ENCODE results near the gene TLR10.
"Not testable (repeated sequence)": the region's sequence is repeated elsewhere in the genome, so short reads cannot be mapped to it uniquely, and the experiment has no call there.

The TLR10 gene, protein sequence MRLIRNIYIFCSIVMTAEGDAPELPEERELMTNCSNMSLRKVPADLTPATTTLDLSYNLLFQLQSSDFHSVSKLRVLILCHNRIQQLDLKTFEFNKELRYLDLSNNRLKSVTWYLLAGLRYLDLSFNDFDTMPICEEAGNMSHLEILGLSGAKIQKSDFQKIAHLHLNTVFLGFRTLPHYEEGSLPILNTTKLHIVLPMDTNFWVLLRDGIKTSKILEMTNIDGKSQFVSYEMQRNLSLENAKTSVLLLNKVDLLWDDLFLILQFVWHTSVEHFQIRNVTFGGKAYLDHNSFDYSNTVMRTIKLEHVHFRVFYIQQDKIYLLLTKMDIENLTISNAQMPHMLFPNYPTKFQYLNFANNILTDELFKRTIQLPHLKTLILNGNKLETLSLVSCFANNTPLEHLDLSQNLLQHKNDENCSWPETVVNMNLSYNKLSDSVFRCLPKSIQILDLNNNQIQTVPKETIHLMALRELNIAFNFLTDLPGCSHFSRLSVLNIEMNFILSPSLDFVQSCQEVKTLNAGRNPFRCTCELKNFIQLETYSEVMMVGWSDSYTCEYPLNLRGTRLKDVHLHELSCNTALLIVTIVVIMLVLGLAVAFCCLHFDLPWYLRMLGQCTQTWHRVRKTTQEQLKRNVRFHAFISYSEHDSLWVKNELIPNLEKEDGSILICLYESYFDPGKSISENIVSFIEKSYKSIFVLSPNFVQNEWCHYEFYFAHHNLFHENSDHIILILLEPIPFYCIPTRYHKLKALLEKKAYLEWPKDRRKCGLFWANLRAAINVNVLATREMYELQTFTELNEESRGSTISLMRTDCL

DNA sequence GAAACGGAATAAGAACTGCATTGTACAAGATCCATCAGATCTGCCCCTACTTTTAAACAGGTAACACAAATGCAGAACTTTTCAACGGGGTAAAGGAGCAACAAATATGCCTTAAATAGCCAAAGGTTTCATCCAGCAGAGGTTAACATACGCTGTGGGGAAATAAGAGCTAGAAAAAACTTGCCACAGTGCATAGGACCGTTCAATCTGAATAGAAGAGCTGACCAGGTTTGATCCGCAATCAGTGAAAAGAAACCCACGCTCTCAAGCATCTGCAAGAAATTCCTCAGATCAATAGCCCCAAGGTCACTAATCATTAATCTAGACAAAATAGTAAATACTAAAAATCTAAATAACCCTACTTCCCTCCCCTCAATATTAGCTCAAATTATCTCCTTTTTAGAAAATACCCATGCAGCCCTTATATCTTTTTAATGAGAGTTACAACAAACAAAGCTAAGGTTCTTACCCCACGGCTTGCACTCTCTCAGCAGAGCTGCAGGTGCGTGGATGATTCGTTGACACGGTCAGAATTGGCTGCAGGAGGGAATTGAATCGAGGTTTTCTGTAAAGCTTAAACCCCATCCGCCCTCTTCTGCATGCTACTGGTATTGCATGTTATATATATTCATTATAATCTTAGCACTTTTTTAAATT lies at the start of gene TLR10:
Gene TLR10, minus strand, starts transcription at position 539 of the 657 bp plus-strand sequence. CDS start 7,400 bp downstream, outside the sequence.
- peak in 1 of 2 experiments; percentile 55 for DNase-seq

DNA sequence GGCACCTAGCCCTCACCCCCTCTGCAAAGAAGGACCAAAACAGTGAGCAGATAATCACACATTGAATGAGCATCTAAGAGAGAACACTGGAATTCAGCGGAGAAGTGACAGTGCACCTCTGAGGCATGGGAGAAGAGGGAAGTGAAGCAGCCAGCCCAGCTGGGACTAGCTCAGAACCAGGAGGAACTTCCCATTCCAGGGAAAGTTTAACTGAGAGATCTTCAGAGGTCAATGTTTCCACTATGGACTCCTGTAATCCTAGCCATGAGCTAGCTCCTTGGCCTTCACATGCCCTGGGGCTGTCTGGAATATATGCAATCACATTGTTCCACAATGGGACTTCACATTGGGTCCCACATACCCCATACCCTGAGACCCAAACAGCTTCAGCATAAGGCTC lies 49.4 kb upstream of the TLR10 start:
- no peak for DNase-seq

DNA sequence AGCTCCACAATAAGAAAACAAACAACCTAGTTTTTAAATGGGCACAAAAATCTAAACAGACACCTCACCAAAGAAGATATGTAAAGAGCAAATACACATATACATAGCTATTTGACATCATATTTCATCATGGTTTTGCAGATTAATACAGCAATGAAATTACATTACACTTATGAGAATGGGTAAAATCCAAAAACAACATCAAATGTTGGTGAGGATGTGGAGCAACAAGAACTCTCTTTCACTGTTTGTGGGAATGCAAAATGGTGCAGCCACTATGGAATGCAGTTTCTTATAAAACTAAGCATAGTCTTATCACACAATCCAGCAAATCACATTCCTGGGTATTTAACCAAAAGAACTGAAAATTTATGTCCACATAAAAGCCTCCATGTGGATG lies 48.9 kb upstream of the TLR10 start:
- no peak for DNase-seq

DNA sequence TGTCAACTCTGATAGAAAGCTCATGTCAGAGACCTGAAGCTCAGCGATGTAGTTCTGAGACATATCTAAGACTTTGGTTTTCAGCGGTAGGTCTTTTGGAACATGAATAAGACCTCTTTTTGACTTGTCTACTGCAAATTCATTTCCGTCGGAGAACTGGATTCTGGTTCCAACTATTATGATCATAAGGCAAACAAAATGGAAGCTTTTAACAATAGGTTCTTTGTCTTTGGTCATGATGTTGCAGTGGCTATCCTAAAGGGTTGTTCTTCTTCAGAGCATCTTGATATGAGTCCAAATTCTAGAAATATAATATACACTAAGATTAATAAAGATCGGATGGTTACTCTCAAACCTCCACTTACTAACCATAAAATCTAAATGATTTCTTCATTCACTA lies 46.4 kb upstream of the TLR10 start:
- DNase-seq, result no peak

DNA sequence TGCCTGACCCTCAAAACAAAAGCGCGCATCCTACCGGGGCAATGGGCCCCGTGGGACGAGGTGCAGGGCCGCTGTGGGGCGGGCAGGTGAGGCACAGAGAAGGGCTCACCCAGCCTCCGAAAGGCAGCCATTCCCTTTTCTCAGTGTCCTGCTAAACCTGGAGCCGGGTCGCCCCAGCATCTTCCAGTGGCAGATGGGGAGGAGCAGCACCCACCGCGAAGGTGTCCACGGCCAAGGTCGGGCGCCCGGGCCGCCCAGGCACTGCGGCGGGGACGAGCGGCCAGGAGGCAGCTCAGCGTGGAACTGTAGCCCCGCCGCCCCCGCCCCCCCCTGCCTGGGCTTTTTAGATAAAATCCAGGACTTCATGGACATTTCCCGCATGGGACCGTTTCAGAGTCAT lies 41.0 kb upstream of the TLR10 start:
- no peak for DNase-seq

DNA sequence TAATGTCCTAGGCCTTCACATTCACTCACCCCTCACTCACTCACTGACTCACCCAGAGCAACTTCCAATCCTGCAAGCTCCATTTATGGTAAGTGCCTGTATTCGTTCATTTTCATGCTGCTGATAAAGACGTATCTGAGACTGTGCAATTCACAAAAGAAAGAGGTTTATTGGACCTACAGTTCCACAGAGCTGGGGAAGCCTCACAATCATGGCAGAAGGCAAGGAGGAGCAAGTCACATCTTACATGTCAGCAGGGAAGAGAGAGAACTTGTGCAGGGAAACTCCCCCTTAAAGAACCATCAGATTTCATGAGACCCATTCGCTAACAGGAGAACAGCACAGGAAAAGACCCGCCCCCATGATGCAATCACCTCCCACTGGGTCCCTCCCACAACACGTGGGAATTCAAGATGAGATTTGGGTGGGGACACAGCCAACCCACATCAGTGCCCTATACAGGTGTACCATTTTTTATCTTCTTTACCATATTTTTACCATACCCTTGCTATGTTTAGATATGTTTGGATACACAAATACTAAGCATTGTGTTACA lies 40.0 kb upstream of the TLR10 start:
- no peak for DNase-seq

DNA sequence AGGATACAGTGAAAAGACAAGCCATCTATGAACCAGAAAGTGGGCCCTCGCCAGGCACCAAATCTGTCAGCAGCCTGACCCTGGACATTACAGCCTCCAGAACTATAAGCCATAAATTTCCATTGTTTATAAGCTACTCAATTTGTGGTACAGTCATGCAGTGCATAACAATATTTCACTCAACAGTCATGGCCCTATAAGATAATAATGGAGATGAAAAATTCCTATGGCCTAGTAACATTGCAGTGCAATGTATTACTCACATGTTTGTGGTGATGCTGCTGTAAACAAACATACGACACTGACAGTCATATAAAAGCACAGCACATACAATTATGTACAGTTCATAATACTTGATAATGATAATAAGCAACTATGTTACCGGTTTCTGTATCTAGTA lies 38.9 kb upstream of the TLR10 start:
- no peak for DNase-seq

DNA sequence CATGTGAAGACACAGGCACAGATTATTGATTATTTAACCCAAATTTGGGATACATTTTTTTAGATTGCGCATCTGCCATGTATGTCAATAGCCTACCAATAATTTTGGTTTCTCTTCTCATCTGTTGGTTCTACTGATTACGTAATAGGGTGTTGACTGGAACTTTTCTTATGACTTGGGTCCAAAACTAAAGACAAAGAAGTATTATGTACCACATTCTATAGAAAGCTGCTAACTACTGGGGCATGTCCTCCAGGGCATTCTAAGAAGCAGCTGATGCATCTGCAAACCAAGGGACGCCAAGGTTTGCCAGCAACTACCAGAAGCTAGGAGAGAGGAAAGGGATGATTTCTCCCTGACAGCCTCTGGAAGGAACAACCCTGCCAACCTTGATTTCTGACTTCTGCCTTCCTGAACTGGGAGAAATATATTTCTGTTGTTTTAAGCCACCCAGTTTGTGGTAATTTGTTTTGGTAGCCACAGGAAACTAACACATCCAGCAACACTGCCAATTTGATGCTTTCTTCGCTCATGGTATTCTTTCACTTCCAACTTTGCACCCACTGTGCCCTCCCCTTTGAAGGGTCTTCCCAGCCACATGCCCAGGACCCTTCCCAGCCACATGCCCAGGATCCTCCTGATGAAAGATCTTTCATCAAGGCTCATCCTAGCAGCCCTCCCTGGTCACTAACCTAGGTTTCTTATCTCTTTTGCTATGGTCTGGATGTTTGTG lies 37.7 kb upstream of the TLR10 start:
- no peak for DNase-seq

DNA sequence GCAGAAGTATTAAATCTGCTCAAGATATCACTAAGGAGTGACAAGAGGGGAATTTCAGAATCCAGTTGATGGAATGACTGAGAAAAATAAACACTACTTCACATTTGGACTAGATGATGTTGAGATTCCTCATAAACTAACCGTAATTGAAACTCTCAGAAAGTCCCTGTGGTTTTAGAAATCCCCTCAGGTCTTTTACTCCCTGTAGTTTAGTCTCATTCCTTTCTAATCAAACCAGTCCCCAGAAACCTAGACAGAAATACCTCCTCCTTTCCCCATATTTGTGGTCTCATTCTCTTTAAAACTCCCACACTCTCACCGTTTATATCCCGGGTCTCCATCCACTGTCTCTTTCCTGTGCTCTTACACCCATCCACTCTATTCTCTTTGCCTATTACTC lies 36.8 kb upstream of the TLR10 start:
- no peak for DNase-seq

DNA sequence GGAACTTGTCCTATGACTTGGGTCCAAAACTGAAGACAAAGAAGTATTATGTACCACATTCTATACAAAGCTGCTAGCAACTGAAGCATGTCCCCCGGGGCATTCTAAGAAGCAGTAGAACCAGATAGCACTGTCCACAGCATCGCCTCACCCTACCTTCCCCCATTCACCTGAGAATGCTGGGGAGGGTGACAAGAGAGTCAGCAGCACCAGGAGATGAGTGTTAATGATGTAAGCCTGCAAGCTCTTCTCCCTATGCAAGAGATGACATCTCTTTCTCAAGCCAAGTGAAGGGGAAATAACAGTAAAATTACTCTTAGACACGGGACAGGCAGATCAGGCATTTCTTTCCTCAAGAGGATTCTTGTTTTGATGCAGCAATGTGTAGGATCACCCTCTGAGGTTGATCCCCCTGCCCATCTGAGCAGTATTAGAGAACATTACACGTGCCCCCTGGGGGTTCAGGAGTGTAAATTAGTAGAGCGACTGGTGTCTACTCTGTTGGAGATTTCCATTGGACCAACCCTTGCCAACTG lies 35.7 kb upstream of the TLR10 start:
- no peak for DNase-seq

DNA sequence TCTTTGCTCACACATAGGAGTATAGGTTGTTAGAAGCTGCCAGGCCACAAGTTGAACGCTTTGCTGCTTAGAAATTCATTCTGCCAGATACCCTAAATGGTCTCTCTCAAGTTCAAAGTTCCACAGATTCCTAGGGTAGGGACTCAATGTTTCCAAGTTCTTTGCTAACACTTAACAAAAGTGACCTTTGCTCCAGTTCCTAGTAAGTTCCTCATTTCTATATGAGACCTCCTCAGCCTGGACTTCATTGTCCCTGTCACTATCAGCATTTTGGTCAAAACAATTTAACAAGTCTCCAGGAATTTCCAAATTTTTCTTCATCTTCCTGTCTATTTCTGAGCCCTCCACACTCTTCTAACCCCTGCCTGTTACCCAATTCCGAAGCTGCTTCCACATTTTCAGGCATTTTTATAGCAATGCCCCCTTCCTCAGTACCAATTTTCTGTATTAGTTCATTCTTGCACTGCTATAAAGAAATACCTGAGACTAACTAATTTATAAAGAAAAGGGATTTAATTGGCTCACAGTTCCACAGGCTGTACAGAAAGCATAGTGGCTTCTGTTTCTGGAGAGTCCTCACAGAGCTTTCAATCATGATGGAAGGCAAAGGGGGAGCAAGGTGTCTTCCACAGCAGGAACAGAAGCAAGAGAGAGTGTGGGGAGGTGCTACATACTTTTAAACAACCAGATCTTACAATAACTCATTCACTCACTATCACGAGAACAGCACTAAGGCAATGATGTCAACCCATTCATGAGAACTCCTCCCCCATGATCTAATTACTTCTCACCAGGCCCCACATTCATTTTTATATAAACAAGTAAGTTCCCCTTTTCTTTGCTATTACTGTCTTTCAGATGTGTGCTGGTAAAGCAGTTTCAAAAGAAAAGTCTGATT lies 33.3 kb upstream of the TLR10 start:
- DNase-seq, result no peak

DNA sequence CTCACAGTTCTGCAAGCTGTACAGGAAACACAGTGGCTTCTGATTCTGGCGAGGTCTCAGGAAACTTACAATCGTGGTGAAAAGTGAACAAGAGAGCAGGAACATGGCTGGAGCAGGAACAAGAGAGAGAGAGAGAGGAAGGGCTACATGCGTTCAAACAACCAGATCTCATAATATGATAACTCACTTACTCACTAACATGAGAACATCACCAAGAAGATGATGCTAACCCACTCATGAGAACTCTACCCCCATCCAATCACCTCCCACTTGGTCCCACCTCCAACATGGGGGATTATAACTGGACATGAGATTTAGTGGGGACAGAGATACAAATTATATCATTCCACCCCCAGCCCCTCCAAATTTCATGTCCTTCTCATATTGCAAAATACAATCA lies 31.6 kb upstream of the TLR10 start:
- DNase-seq, result no peak

DNA sequence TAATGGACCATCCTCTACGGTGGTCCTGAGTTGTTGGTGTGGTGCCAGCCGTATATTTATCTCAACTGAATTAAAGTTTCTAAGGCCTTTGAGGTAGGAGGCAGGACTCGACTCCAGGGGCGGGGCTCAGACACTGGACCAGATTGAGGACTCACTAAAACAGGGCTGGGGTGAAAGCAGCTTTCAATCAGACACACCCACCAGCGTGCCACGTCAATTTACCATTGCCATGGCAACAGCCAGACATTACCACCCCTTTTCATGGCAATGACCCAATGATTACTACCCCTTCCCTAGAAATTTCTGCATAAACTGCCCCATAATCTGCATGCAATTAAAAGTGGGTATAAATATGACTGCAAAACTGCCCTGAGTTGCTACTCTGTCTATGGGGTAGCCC lies 28.5 kb upstream of the TLR10 start:
- DNase-seq, result no peak

DNA sequence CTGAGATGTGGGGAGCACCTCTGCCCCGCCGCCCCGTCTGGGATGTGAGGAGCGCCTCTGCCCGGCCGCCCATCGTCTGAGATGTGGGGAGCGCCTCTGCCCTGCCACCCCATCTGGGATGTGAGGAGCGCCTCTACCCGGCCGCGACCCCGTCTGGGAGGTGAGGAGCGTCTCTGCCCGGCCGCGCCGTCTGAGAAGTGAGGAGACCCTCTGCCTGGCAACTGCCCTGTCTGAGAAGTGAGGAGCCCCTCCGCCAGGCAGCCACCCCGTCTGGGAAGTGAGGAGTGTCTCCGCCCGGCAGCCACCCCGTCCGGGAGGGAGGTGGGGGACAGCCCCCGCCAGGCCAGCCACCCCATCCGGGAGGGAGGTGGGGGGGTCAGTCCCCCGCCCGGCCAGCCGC lies 24.7 kb upstream of the TLR10 start:
- not testable (repeated sequence) for DNase-seq

DNA sequence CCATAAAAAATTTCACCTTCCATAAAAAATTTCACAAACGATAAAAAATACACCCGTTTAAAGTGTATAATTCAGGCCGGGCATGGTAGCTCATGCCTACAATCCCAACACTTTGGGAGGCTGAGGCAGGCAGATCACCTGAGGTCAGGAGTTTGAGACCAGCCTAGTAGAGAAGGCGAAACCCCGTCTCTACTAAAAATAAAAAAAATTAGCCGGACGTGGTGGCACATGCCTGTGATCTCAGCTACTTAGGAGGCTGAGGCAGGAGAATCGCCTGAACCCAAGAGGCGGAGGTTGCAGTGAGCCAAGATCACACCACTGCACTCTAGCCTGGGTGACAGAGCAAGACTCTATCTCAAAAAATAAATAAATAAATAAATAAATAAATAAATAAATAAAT lies 23.5 kb upstream of the TLR10 start:
- not testable (repeated sequence) for DNase-seq

DNA sequence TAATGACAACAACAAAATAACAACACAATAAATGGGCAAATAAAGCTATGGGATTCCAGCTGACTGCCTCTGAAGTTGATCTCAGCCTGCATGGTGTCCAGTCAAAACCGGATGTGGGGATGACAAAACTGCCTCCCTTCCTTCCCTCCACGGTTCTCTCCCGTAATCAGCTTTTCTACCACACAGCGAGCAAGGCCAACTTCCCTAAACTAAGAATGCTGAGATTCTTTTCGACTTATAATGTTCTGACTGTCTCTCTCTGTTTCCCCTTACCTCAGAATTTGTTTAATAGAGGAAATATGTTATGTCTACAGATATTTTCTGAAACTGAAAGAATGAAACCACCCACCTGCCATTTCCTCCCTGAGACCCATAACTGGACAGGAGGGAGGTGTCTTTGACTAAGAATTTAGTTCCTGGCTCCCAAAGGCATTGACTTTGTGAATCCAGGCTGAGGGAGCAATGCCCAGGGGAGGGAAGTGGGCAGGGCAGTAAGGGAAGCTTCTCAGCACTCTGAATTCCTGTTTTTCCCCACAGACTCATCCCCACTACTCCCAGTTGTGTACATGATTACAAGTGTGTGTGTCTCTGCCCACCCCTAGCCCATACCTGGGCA lies 22.8 kb upstream of the TLR10 start:
- DNase-seq, result peak in 1 of 2 experiments; percentile 4

DNA sequence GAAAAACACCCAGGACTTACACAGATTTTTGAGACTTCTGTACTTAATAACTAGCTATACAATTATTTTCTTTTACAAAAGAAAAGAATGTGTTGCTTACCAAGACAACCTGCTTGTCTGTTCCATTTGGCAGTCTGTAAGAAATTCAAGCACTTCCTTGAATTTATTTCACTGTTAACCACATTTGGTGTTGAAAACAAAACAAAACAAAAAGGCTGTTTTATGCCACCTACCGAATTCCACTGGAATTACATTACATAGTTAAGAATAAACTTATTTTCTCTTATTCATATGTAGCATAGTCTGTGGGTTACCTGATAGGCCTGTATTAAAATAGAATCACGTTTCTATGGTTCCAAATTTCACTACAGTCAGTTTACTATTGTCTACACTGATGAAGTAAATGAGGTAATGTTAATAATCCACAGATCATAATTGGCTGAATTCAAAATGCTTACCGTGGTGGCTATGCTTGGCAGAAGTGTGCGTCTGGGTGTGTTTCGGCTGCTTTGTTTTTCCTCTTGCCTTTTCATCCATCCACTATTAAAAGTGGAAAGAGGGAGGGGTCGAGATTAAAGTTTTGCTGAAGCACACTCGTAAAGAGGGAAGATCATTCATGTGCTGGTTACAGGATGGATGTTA lies 22.0 kb upstream of the TLR10 start, which contains the start of gene TLR1:
Gene TLR1, minus strand, starts transcription at position 138 of the 642 bp plus-strand sequence. CDS start 5,960 bp downstream, outside the sequence.
- peak in 1 of 2 experiments; percentile 33 for DNase-seq

DNA sequence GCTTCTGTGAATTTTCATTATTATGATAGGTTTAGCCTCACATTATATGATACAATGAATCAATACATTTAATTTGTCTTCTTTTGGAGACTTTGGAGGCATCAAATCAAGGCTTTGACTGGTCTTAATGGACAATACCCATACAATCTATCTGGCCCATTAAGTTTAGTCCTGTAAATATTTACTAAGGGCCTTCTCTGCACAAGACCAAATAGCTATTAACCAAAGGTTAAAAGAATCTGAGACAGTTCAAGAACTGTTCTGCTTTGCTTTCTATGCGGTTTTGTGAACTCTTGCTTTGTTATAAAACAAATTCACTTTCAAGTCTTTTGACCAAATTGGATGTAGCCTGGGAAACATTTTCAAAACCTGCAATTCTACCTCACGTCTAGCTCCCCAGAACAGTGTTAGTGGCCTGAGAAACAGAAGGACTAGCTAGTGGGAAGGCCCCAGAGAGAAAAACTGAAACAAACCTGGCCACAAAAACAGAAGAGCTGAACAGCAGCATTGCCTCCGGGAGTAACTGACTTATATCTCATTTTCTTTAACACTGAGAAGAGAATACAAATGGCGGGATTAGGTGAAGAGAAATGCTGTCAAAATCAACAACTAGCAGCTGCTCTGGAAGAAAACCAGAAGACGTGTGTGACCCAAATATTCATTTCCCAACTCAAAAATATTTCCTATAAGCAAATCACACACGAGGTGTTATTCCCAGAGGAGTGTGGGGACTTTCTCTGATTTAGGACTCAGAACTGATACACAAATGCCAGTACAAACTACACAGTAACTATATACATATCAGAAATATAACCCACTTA lies 21.3 kb upstream of the TLR10 start:
- no peak for DNase-seq

Data from SW 1271 (cell line).